GM21529 (cell line): ENCODE data around the gene MUC22.
"Not testable (repeated sequence)": the region's sequence is repeated elsewhere in the genome, so short reads cannot be mapped to it uniquely, and the experiment has no call there.

Experiments used
- ATAC-seq: cut with Tn5 transposase; IDR thresholded peaks from one replicate; pipeline ENCODE4 v1.9.1; 2021; ENCODE audit not compliant: unreplicated experiment

Gene MUC22

GRCh38 chr6:31010393-31011060 is at the start of gene MUC22:
Gene MUC22 (plus strand): TSS chr6:31010474. CDS start chr6:31010707, 233 bp downstream.
- no peak for ATAC-seq

GRCh38 chr6:30960907-30961673 is 49.2 kb upstream of the MUC22 start:
- ATAC-seq = no peak

GRCh38 chr6:30962716-30963115 is 47.6 kb upstream of the MUC22 start:
- no peak for ATAC-seq

- no peak for ATAC-seq
These were observed 46.6 kb upstream of the MUC22 start for GRCh38 chr6:30963641-30964040.

GRCh38 chr6:30964075-30964474 is 46.2 kb upstream of the MUC22 start:
- ATAC-seq = no peak

- no peak for ATAC-seq
These were observed 45.1 kb upstream of the MUC22 start for GRCh38 chr6:30965140-30965601.

GRCh38 chr6:30966154-30966553 is 44.1 kb upstream of the MUC22 start:
- ATAC-seq = no peak

GRCh38 chr6:30969171-30969570 is 41.1 kb upstream of the MUC22 start:
- ATAC-seq = not testable (repeated sequence)

- no peak for ATAC-seq
These were observed 39.3 kb upstream of the MUC22 start for GRCh38 chr6:30970946-30971345.

GRCh38 chr6:30972816-30973215 is 37.5 kb upstream of the MUC22 start:
- ATAC-seq = no peak

GRCh38 chr6:30974490-30975252 is 35.6 kb upstream of the MUC22 start:
- no peak for ATAC-seq

- no peak for ATAC-seq
These were observed 31.1 kb upstream of the MUC22 start for GRCh38 chr6:30979141-30979540.

GRCh38 chr6:30979690-30980089 is 30.6 kb upstream of the MUC22 start:
- ATAC-seq = no peak

- no peak for ATAC-seq
These were observed 28.1 kb upstream of the MUC22 start for GRCh38 chr6:30981942-30982772.

GRCh38 chr6:30983439-30983838 is 26.8 kb upstream of the MUC22 start, which contains the start of gene MUC21:
Gene MUC21 (plus strand): TSS chr6:30983718. CDS start chr6:30983959, 241 bp downstream.
- no peak for ATAC-seq

GRCh38 chr6:30985490-30985889 is 24.8 kb upstream of the MUC22 start:
- no peak for ATAC-seq

- ATAC-seq = no peak
These were observed 23.0 kb upstream of the MUC22 start for GRCh38 chr6:30987304-30987703.

- ATAC-seq = no peak
These were observed 22.0 kb upstream of the MUC22 start for GRCh38 chr6:30988209-30988825.

- ATAC-seq = no peak
These were observed 19.7 kb upstream of the MUC22 start for GRCh38 chr6:30990422-30991086.

GRCh38 chr6:30991891-30992290 is 18.4 kb upstream of the MUC22 start:
- ATAC-seq = no peak
